Osteoblast (primary cell): ENCODE measurements around the gene UBQLN1. TPM values are rescaled to one million over a fixed set of nuclear protein-coding genes. Genes with fewer than 3 reads are reported as not detected.

Experiments used
- DNase-seq: peaks from one replicate; pipeline ENCODE4 v3.0.0; 2011; ENCODE audit warnings: low spot score, mixed read lengths; ENCODE audit not compliant: insufficient read length; ENCODE audit errors: missing footprints
- H2AFZ ChIP-seq: 2 replicates; pipeline ENCODE4 v1.6.0; 2011; ENCODE audit warnings: mild to moderate bottlenecking, low read length
- H3K27ac ChIP-seq: 2 replicates; pipeline ENCODE4 v1.5.1; 2011; ENCODE audit warnings: mild to moderate bottlenecking, low read depth, low read length, moderate library complexity
- H3K27me3 ChIP-seq: 2 replicates; pipeline ENCODE4 v1.6.0; 2012; ENCODE audit warnings: mild to moderate bottlenecking, control low read depth, inconsistent platforms, low read length, moderate library complexity; ENCODE audit not compliant: insufficient read depth
- H3K36me3 ChIP-seq: 2 replicates; pipeline ENCODE4 v1.5.1; 2011; ENCODE audit warnings: mild to moderate bottlenecking, low read length, control low read depth, moderate library complexity; ENCODE audit not compliant: insufficient read depth
- H3K4me1 ChIP-seq: 2 replicates; pipeline ENCODE4 v1.5.1; 2011; ENCODE audit warnings: mild to moderate bottlenecking, low read length, control low read depth, moderate library complexity; ENCODE audit not compliant: insufficient read depth
- H3K4me2 ChIP-seq: 2 replicates; pipeline ENCODE4 v1.6.0; 2011; ENCODE audit warnings: mild to moderate bottlenecking, low read length; ENCODE audit not compliant: insufficient read depth
- H3K4me3 ChIP-seq: fragments of 200-600 bp; sonication (generic); 3 replicates; pipeline ENCODE4 v1.5.1; 2012; ENCODE audit warnings: mild to moderate bottlenecking, low read length, inconsistent platforms; ENCODE audit not compliant: insufficient read depth
- H3K79me2 ChIP-seq: 2 replicates; pipeline ENCODE4 v1.6.0; 2012; ENCODE audit warnings: mild to moderate bottlenecking, low read length, control low read depth, inconsistent platforms; ENCODE audit not compliant: insufficient read depth
- H3K9me3 ChIP-seq: 2 replicates; pipeline ENCODE4 v1.5.1; 2011; ENCODE audit warnings: low read depth, low read length, control low read depth
- H4K20me1 ChIP-seq: 2 replicates; pipeline ENCODE4 v1.6.0; 2012; ENCODE audit warnings: mild to moderate bottlenecking, low read length, control low read depth; ENCODE audit not compliant: insufficient read depth
- total RNA-seq: library from RNA; depleted of rRNA; stranded (reverse); fragments of >200 nt; gene quantifications from 2 replicates; pipeline ENCODE4 v1.2.3, GENCODE V29; 2012
- TF ChIP-seq, protein P1 (sequence below): IDR thresholded peaks from 2 replicates; pipeline ENCODE4 v1.5.1; 2011; ENCODE audit warnings: mild to moderate bottlenecking, low read depth, low read length, moderate library complexity; ENCODE audit errors: extremely low read depth

The UBQLN1 gene
- total RNA-seq, 1 donor: 117 TPM

DNA sequence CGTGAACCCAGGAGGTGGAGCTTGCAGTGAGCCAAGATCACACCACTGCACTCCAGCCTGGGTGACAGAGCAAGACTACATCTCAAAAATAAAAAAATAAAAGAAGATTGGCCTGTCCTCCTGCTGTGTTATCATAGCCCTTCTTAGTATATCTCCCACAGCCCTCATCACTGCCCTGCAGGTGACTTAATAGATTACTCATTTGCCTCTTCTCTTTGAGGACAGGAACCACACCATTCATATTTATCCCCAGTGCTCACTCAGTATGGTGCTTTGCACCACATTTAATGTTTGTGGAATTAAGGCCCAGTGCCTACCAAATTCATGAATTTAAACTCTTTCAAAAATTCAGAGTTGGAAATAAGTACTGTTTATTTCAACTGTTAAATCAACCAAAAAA lies 74.5 kb downstream of the UBQLN1 start:
- H3K79me2 ChIP-seq: no peaks in the 10 kb centered on the region
- DNase-seq: no peak
- no peak overlapping the region for H3K4me2 ChIP-seq
- no peak overlapping the region for H3K4me3 ChIP-seq
- H4K20me1 ChIP-seq: no peaks in the 10 kb centered on the region
- peaks cover 9% of the 10 kb centered on the region for H3K36me3 ChIP-seq
- H2AFZ ChIP-seq: no peak overlapping the region
- TF ChIP-seq, protein P1, sequence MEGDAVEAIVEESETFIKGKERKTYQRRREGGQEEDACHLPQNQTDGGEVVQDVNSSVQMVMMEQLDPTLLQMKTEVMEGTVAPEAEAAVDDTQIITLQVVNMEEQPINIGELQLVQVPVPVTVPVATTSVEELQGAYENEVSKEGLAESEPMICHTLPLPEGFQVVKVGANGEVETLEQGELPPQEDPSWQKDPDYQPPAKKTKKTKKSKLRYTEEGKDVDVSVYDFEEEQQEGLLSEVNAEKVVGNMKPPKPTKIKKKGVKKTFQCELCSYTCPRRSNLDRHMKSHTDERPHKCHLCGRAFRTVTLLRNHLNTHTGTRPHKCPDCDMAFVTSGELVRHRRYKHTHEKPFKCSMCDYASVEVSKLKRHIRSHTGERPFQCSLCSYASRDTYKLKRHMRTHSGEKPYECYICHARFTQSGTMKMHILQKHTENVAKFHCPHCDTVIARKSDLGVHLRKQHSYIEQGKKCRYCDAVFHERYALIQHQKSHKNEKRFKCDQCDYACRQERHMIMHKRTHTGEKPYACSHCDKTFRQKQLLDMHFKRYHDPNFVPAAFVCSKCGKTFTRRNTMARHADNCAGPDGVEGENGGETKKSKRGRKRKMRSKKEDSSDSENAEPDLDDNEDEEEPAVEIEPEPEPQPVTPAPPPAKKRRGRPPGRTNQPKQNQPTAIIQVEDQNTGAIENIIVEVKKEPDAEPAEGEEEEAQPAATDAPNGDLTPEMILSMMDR: no peak
- no peaks in the 10 kb centered on the region for H3K9me3 ChIP-seq
- no peaks in the 10 kb centered on the region for H3K27me3 ChIP-seq
- H3K4me1 ChIP-seq: no peaks in the 10 kb centered on the region
- H3K27ac ChIP-seq: no peak overlapping the region

DNA sequence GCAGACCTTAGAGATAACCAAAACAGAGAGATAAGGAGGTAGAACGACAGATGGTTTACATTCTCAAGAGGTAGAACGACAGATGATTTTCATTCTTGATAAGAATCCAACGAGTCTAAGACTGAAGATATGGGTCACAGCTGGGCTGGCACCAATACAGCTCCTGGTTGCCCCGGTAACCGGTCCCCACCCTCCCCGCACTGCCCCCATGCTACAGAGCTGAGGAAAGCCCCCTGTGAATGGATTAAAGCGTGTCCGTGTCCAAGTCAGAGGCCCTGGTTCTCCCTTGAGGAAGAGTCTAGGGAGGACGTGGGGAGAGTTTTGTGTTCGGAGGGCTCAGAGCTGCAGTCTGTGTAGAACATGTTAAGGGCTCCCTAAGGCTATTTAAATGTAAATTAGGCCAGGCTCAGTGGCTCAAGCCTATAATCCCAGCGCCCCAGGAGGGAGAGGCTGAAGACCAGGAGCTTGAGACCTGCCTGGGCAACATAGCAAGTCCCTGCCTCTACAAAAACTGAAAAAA lies 76.8 kb downstream of the UBQLN1 start:
- H4K20me1 ChIP-seq: no peaks in the 10 kb centered on the region
- no peak overlapping the region for H3K4me2 ChIP-seq
- H3K4me3 ChIP-seq: no peak overlapping the region
- H3K79me2 ChIP-seq: no peaks in the 10 kb centered on the region
- no peak overlapping the region for H3K27ac ChIP-seq
- H3K27me3 ChIP-seq: no peaks in the 10 kb centered on the region
- DNase-seq: no peak
- no peaks in the 10 kb centered on the region for H3K4me1 ChIP-seq
- no peak overlapping the region for H2AFZ ChIP-seq
- H3K36me3 ChIP-seq: peaks cover 9% of the 10 kb centered on the region
- H3K9me3 ChIP-seq: no peaks in the 10 kb centered on the region
- TF ChIP-seq, protein P1: no peak

DNA sequence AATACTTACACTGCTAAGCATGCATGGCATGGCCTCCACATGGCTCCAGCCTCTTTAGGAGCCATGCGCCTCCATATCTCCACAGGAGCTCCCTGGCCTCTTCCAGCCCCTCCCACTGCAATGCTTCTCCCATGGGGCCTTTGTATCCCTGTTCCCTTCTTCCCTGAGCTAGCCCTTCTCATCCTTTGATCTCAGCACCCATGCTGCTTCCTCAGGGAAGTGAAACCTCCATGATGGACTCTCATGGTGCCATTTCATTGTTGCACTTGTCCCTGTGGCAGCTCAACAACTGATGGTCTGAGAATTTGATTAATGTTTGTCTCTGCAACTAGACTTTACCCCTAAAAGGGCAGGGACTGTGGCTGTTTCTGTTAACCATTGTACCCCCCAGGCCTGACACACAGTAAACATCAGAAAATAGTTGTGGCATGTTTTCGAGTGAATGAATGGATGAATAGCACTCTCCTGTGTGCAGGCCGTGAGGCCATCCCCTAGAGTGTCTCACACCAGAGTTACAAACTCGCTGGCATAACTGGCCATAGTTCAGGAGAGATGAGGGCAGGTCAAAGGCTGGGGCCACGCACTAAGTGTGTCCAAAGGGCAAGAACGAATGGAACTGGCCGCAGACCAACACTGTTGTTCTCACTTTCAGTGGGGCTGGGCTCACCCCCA lies 78.2 kb downstream of the UBQLN1 start:
- no peak overlapping the region for H3K27ac ChIP-seq

DNA sequence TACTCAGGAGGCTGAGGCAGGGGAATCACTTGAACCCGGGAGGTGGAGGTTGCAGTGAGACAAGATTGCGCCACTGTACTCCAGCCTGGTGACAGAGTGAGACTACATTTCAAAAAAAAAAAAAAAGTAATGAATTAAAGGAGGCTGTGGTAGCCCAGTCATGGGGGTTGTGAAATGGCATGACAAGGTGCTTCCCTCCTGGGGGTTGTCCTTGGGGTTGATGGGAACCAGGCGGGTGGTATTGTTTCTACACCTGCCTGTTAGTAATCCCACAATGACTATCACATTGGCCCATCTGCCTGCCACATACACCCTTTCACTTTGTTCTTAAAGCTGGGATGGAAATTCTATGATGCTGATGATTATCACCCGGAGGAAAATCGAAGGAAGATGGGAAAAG lies 79.2 kb downstream of the UBQLN1 start:
- peaks cover 6% of the 10 kb centered on the region for H3K79me2 ChIP-seq

More for the DNA sequence above, 78.2 kb downstream of the UBQLN1 start:
- Histone ChIP-seq H3K4me3 (no peak overlapping the region), H3K79me2 (no peaks in the 10 kb centered on the region), H3K9me3 (no peaks in the 10 kb centered on the region), H3K27me3 (no peaks in the 10 kb centered on the region), H3K4me1 (no peaks in the 10 kb centered on the region), H3K36me3 (peaks cover 9% of the 10 kb centered on the region), H4K20me1 (no peaks in the 10 kb centered on the region), H2AFZ (no peak overlapping the region), H3K4me2 (no peak overlapping the region)
- TF ChIP-seq, protein P1: no peak
- DNase-seq: no peak

More for the DNA sequence above, 79.2 kb downstream of the UBQLN1 start:
- Histone ChIP-seq H4K20me1 (no peaks in the 10 kb centered on the region), H3K27ac (no peak overlapping the region), H3K4me2 (no peak overlapping the region), H3K4me3 (no peak overlapping the region), H3K9me3 (no peaks in the 10 kb centered on the region), H3K36me3 (peaks cover 9% of the 10 kb centered on the region), H3K4me1 (peaks cover 5% of the 10 kb centered on the region), H2AFZ (no peak overlapping the region), H3K27me3 (no peaks in the 10 kb centered on the region)
- no peak for DNase-seq
- TF ChIP-seq, protein P1: no peak
